Adrenal gland (tissue), 5 donors: Measurements from ENCODE around the gene FCHSD2.

Experiments used
- POLR2A ChIP-seq, 2 donors: fragments of 450-650 bp; IDR thresholded peaks; one replicate each; pipeline ENCODE4 v1.6.1; 2017; ENCODE audit warnings: antibody characterized with exemption in 2 of 2, mild to moderate bottlenecking in 2 of 2, moderate library complexity in 1 of 2
- TF ChIP-seq, protein P1 (sequence below), 6 experiments: fragments of 450-650 bp in 4 of 6; fragments of 200-600 bp in 2 of 6; sonication (generic) in 1 of 6; IDR thresholded peaks; 1 replicate in 5 of 6; 2 replicates in 1 of 6; pipeline versions ENCODE4 v1.5.1 to v1.8.0; 2016 to 2021; ENCODE audit warnings: antibody characterized with exemption in 6 of 6, mild to moderate bottlenecking in 2 of 6, moderate library complexity in 1 of 6
- donor health status: DM: no; HTN: no; CAD: no.

DNA sequence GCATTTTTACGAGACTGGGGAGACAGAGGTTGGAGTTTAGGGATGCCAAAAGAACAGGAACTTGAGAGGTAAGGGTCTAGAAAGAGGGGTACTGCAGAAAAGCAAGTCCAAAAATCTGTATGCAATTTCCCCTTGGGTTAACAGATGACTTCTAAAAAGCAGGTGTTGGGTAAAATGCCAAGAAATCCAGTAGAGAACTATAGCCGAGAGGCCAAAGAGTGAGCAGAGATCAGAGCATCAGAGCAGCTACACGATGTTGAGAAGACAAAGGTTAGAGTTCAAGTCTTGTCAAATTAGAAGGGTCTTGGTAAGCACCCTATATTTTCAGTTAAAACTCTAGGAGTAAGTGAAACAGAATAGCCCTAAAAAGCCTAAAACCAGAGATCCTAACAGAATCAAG is 145.2 kb downstream of the FCHSD2 start:
- TF ChIP-seq, protein P1, sequence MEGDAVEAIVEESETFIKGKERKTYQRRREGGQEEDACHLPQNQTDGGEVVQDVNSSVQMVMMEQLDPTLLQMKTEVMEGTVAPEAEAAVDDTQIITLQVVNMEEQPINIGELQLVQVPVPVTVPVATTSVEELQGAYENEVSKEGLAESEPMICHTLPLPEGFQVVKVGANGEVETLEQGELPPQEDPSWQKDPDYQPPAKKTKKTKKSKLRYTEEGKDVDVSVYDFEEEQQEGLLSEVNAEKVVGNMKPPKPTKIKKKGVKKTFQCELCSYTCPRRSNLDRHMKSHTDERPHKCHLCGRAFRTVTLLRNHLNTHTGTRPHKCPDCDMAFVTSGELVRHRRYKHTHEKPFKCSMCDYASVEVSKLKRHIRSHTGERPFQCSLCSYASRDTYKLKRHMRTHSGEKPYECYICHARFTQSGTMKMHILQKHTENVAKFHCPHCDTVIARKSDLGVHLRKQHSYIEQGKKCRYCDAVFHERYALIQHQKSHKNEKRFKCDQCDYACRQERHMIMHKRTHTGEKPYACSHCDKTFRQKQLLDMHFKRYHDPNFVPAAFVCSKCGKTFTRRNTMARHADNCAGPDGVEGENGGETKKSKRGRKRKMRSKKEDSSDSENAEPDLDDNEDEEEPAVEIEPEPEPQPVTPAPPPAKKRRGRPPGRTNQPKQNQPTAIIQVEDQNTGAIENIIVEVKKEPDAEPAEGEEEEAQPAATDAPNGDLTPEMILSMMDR (IDR thresholded peaks at IDR 0.05), result no peak
- TF ChIP-seq POLR2A (IDR thresholded peaks at IDR 0.05), result no peak
